Body of pancreas (tissue), 4 donors: ENCODE results near the gene KLF9.

Experiments
- POLR2A ChIP-seq, 3 donors: fragments of 450-650 bp; IDR thresholded peaks; one replicate each; pipeline ENCODE4 v1.6.1; 2016; ENCODE audit warnings: antibody characterized with exemption in 3 of 3, mild to moderate bottlenecking in 2 of 3
- TF ChIP-seq, protein P1 (sequence below), 7 experiments: fragments of 450-650 bp in 4 of 7; fragments of 200-600 bp in 3 of 7; sonication (generic) in 3 of 7; IDR thresholded peaks; one replicate each; pipeline ENCODE4 v1.5.1; 2016 to 2019; ENCODE audit warnings: antibody characterized with exemption in 7 of 7

DNA sequence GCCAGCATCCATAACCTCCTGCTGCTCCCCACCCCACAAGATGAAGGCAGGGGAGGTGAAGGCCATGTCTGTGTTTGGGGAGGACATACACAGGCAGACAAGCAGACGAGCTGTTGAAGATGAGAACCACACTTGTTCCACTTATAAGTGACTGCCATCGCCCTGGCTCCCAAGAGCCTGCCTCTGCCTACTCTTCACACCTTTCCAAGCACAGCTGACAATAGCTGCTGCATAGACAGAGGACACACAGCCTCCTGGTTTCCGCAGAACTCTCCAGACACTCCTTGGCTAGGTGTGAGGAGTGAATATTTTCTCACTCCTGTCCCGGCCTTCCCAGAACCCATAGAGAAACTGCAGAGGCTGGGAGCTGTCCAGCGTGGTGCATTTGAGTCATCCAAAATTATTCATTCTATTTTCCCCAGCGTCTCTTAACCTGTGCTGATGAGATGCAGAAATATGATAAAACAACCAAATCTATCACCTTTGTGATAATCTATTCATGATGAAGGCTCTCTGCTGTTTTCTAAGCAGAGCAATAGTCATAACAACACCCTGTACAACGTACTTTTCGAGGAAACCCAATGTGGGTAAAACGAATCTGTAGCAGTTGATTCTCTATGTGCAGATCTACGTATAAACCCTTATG lies 24.7 kb downstream of the KLF9 start:
- no peak for TF ChIP-seq POLR2A (IDR thresholded peaks at IDR 0.05)
- TF ChIP-seq, protein P1, sequence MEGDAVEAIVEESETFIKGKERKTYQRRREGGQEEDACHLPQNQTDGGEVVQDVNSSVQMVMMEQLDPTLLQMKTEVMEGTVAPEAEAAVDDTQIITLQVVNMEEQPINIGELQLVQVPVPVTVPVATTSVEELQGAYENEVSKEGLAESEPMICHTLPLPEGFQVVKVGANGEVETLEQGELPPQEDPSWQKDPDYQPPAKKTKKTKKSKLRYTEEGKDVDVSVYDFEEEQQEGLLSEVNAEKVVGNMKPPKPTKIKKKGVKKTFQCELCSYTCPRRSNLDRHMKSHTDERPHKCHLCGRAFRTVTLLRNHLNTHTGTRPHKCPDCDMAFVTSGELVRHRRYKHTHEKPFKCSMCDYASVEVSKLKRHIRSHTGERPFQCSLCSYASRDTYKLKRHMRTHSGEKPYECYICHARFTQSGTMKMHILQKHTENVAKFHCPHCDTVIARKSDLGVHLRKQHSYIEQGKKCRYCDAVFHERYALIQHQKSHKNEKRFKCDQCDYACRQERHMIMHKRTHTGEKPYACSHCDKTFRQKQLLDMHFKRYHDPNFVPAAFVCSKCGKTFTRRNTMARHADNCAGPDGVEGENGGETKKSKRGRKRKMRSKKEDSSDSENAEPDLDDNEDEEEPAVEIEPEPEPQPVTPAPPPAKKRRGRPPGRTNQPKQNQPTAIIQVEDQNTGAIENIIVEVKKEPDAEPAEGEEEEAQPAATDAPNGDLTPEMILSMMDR (IDR thresholded peaks at IDR 0.05): no peak
